HEK293 (cell line): ENCODE results near the gene PBLD.

Source experiments
- CTCF ChIA-PET: fragments of 350-600 bp; formaldehyde crosslinking; extraction: SDS; loops from one replicate; lab custom pipeline; 2021; ENCODE audit warnings: antibody characterized with exemption; lab: Yijun Ruan, JAX
- POLR2A ChIA-PET: fragments of 300-600 bp; formaldehyde crosslinking; extraction: SDS; loops from one replicate; lab custom pipeline; 2020; ENCODE audit warnings: antibody characterized with exemption, inconsistent platforms; lab: Yijun Ruan, JAX
- H3K27ac ChIP-seq: fragments of 200-500 bp; sonication (Bioruptor generic); 2 replicates; pipeline ENCODE4 v1.5.1; 2014; ENCODE audit warnings: low read depth, low read length, control low read depth, inconsistent platforms; ENCODE audit errors: extremely low read depth
- H3K36me3 ChIP-seq, 2 experiments: fragments of 200-500 bp in 1 of 2; sonication (Bioruptor generic) in 1 of 2; 1 replicate in 1 of 2; 2 replicates in 1 of 2; pipeline ENCODE4 v1.5.1; 2014 to 2017; ENCODE audit warnings: inconsistent platforms in 2 of 2, low read length in 2 of 2; ENCODE audit not compliant: control insufficient read depth in 2 of 2, insufficient read depth in 1 of 2
- H3K4me1 ChIP-seq: fragments of 200-500 bp; sonication (Bioruptor generic); 2 replicates; pipeline ENCODE4 v1.5.1; 2014; ENCODE audit warnings: mild to moderate bottlenecking, low read length, inconsistent platforms; ENCODE audit not compliant: control insufficient read depth, insufficient read depth
- H3K4me3 ChIP-seq: 2 replicates; pipeline ENCODE4 v1.5.1; 2011; ENCODE audit warnings: low read depth, mild to moderate bottlenecking, control low read depth, low read length, moderate library complexity
- H3K9me3 ChIP-seq: fragments of 200-500 bp; sonication (Bioruptor generic); 2 replicates; pipeline ENCODE4 v1.5.1; 2014; ENCODE audit warnings: low read depth, low read length, inconsistent platforms; ENCODE audit not compliant: control insufficient read depth, insufficient read depth
- CTCF ChIP-seq: fragments of 450-650 bp; formaldehyde crosslinking; IDR thresholded peaks from 2 replicates; pipeline ENCODE4 v1.5.1; 2016; ENCODE audit warnings: missing biosample characterization, missing genetic modification characterization
- GLI4 ChIP-seq: fragments of 450-650 bp; formaldehyde crosslinking; IDR thresholded peaks from 2 replicates; pipeline ENCODE4 v1.5.1; 2016; ENCODE audit warnings: missing biosample characterization, missing genetic modification characterization
- HOXD13 ChIP-seq: sonication (generic); formaldehyde crosslinking; IDR thresholded peaks from 2 replicates; pipeline ENCODE4 v1.8.0; 2022; ENCODE audit warnings: missing genetic modification reagents, borderline replicate concordance
- KLF8 ChIP-seq: fragments of 450-650 bp; formaldehyde crosslinking; IDR thresholded peaks from 2 replicates; pipeline ENCODE4 v1.5.1; 2016; ENCODE audit warnings: missing biosample characterization, missing genetic modification characterization
- RBAK ChIP-seq: fragments of 450-650 bp; formaldehyde crosslinking; IDR thresholded peaks from 2 replicates; pipeline ENCODE4 v1.5.1; 2016; ENCODE audit warnings: missing biosample characterization, missing genetic modification characterization
- TSHZ1 ChIP-seq: fragments of 450-650 bp; formaldehyde crosslinking; IDR thresholded peaks from 2 replicates; pipeline ENCODE4 v1.5.1; 2016; ENCODE audit warnings: missing biosample characterization, missing genetic modification characterization, borderline replicate concordance
- ZBTB11 ChIP-seq: fragments of 450-650 bp; formaldehyde crosslinking; conservative IDR thresholded peaks from 2 replicates; pipeline ENCODE4 v1.5.1; 2016; ENCODE audit warnings: low read depth, missing biosample characterization, missing genetic modification characterization
- ZNF140 ChIP-seq: fragments of 450-650 bp; formaldehyde crosslinking; IDR thresholded peaks from 2 replicates; pipeline ENCODE4 v1.5.1; 2016; ENCODE audit warnings: missing biosample characterization, missing genetic modification characterization
- ZNF184 ChIP-seq: fragments of 450-650 bp; IDR thresholded peaks from 2 replicates; pipeline ENCODE4 v1.5.1; 2018; ENCODE audit warnings: missing biosample characterization, mild to moderate bottlenecking, missing genetic modification characterization
- ZNF202 ChIP-seq: fragments of 450-650 bp; formaldehyde crosslinking; IDR thresholded peaks from 2 replicates; pipeline ENCODE4 v1.5.1; 2016; ENCODE audit warnings: missing biosample characterization, missing genetic modification characterization, borderline replicate concordance
- ZNF223 ChIP-seq: fragments of 450-650 bp; formaldehyde crosslinking; IDR thresholded peaks from 2 replicates; pipeline ENCODE4 v1.5.1; 2016; ENCODE audit warnings: missing biosample characterization, missing genetic modification characterization
- ZNF302 ChIP-seq: fragments of 450-650 bp; formaldehyde crosslinking; IDR thresholded peaks from 2 replicates; pipeline ENCODE4 v1.5.1; 2016; ENCODE audit warnings: missing biosample characterization, missing genetic modification characterization, low read depth
- ZNF341 ChIP-seq: fragments of 450-650 bp; formaldehyde crosslinking; IDR thresholded peaks from 2 replicates; pipeline ENCODE4; 2016; ENCODE audit warnings: low read depth, missing biosample characterization, missing genetic modification characterization
- ZNF514 ChIP-seq: fragments of 450-650 bp; formaldehyde crosslinking; IDR thresholded peaks from 2 replicates; pipeline ENCODE4 v1.5.1; 2016; ENCODE audit warnings: missing biosample characterization, missing genetic modification characterization
- ZNF530 ChIP-seq: fragments of 450-650 bp; formaldehyde crosslinking; IDR thresholded peaks from 2 replicates; pipeline ENCODE4 v1.5.1; 2016; ENCODE audit warnings: low read depth, missing biosample characterization, missing genetic modification characterization
- ZNF585B ChIP-seq: fragments of 450-650 bp; formaldehyde crosslinking; IDR thresholded peaks from 2 replicates; pipeline ENCODE4 v1.5.1; 2016; ENCODE audit warnings: missing biosample characterization, missing genetic modification characterization
- ZNF692 ChIP-seq: fragments of 450-650 bp; formaldehyde crosslinking; IDR thresholded peaks from 2 replicates; pipeline ENCODE4 v1.5.1; 2016; ENCODE audit warnings: missing biosample characterization, missing genetic modification characterization
- ZNF768 ChIP-seq: fragments of 450-650 bp; formaldehyde crosslinking; IDR thresholded peaks from 2 replicates; pipeline ENCODE4 v1.5.1; 2018; ENCODE audit warnings: missing biosample characterization, mild to moderate bottlenecking, missing genetic modification characterization
- ZNF776 ChIP-seq: fragments of 450-650 bp; formaldehyde crosslinking; IDR thresholded peaks from 2 replicates; pipeline ENCODE4 v1.5.0; 2017; ENCODE audit warnings: missing biosample characterization, missing genetic modification characterization, borderline replicate concordance
- ZNF830 ChIP-seq: fragments of 450-650 bp; IDR thresholded peaks from 2 replicates; pipeline ENCODE4 v1.5.0; 2018; ENCODE audit warnings: missing biosample characterization, missing genetic modification characterization, low read depth, mild to moderate bottlenecking, moderate library complexity
- ZNF843 ChIP-seq: fragments of 450-650 bp; formaldehyde crosslinking; IDR thresholded peaks from 2 replicates; pipeline ENCODE4 v1.5.1; 2016; ENCODE audit warnings: missing biosample characterization, missing genetic modification characterization
- TF ChIP-seq, protein P1 (sequence below): fragments of 450-650 bp; formaldehyde crosslinking; IDR thresholded peaks from 2 replicates; pipeline ENCODE4 v1.5.1; 2017; ENCODE audit warnings: missing biosample characterization, missing genetic modification characterization

PBLD gene

DNA sequence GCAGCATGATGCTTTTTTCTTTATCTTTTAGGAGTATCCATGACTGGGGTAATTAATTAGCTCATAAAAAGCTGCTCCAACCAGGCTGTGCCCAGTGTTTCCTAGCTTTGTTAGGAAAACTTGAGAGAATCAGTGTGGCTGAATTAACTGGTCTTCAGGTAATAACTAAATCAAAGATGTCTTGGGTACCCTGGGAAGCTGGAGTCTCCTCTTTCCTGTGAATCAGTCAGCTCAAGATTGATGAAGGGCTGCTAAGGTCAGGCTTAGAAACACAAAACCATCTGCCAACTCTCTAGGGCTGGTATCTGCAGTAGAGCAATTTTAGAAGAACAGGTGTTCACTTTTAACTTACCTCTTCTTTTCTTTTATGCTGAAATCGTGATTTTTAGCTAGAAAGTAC, 79.4 kb downstream of the PBLD start (continued):
- TF ChIP-seq TSHZ1 (tag by site-specific recombination) (no peak), ZNF140 (tag by site-specific recombination) (no peak), ZNF843 (tag by site-specific recombination) (no peak), GLI4 (no peak), ZNF202 (tag by site-specific recombination) (no peak), ZNF776 (tag by site-specific recombination) (no peak), ZNF768 (tag by site-specific recombination) (no peak)
- TF ChIP-seq, all 188 proteins: peak for 0

- no peak for TF ChIP-seq KLF8 (tag by site-specific recombination)
- TF ChIP-seq ZNF530 (tag by site-specific recombination) = no peak
- no peak for TF ChIP-seq ZNF341 (tag by site-specific recombination)
- TF ChIP-seq RBAK (tag by site-specific recombination) = no peak
- TF ChIP-seq CTCF (tag by site-specific recombination) = no peak
- TF ChIP-seq ZBTB11 = no peak
- TF ChIP-seq ZNF223 = no peak
- TF ChIP-seq ZNF830 (tag by site-specific recombination) = no peak
- TF ChIP-seq, protein P1, sequence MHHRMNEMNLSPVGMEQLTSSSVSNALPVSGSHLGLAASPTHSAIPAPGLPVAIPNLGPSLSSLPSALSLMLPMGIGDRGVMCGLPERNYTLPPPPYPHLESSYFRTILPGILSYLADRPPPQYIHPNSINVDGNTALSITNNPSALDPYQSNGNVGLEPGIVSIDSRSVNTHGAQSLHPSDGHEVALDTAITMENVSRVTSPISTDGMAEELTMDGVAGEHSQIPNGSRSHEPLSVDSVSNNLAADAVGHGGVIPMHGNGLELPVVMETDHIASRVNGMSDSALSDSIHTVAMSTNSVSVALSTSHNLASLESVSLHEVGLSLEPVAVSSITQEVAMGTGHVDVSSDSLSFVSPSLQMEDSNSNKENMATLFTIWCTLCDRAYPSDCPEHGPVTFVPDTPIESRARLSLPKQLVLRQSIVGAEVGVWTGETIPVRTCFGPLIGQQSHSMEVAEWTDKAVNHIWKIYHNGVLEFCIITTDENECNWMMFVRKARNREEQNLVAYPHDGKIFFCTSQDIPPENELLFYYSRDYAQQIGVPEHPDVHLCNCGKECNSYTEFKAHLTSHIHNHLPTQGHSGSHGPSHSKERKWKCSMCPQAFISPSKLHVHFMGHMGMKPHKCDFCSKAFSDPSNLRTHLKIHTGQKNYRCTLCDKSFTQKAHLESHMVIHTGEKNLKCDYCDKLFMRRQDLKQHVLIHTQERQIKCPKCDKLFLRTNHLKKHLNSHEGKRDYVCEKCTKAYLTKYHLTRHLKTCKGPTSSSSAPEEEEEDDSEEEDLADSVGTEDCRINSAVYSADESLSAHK = no peak
- no peak for TF ChIP-seq ZNF692 (tag by site-specific recombination)
- no peak for TF ChIP-seq ZNF585B (tag by site-specific recombination)
- TF ChIP-seq ZNF302 (tag by site-specific recombination) = no peak
- no peak for TF ChIP-seq ZNF184 (tag by site-specific recombination)
- no peak for TF ChIP-seq ZNF514 (tag by site-specific recombination)
- TF ChIP-seq HOXD13 (CRISPR knock-in tag) = no peak
- TF ChIP-seq, all 188 proteins: peak for 0
- H3K9me3 ChIP-seq = no peaks in the 10 kb centered on the region
- no peak overlapping the region for H3K4me3 ChIP-seq
- ChIA-PET CTCF (no interaction called here), POLR2A (no interaction called here)
- no peak overlapping the region for H3K27ac ChIP-seq
- no peaks in the 10 kb centered on the region for H3K4me1 ChIP-seq
- no peaks in the 10 kb centered on the region for H3K36me3 ChIP-seq
Measured at GRCh38 chr10:68251625-68252495, 80.9 kb downstream of the PBLD start.
